ENCODE results near the gene PKIG. TPM values are rescaled to one million over a fixed set of nuclear protein-coding genes. Genes with fewer than 3 reads are reported as not detected.

Gene PKIG
- total and polyA plus RNA-seq, 12 donors = 43.9 to 225 (median 111) TPM

GRCh38 chr20:44648579-44648978 is 66.2 kb downstream of the PKIG start:
- Histone ChIP-seq H3K9me3 (replicated peaks in 1 of 3) (no peaks in the 10 kb centered on the region), H3K27ac (no peak overlapping the region), H3K27me3 (no peaks in the 10 kb centered on the region), H3K4me1 (replicated peaks in 1 of 2) (peaks cover 11 to 27% of the 10 kb centered on the region in 2 donors), H3K4me3 (no peak overlapping the region), H3K36me3 (replicated peaks in 1 of 2) (no peaks in the 10 kb centered on the region)
- no peak for TF ChIP-seq CTCF (IDR thresholded peaks at IDR 0.05)
- TF ChIP-seq POLR2A (IDR thresholded peaks at IDR 0.05) = no peak
- WGBS, 4 donors = 75 to 88% (median 84%) methylated on average over 6 to 7 of the region's 7 CpGs
- no peak for DNase-seq
- intact Hi-C loops (cut with DNase I) = no loop called here

GRCh38 chr20:44649126-44649525 is 66.7 kb downstream of the PKIG start:
- intact Hi-C loops (cut with DNase I) = no loop called here
- WGBS, 4 donors = 77 to 81% (median 79%) methylated on average over 3 of the region's 3 CpGs
- H3K4me1 ChIP-seq (replicated peaks in 1 of 2) = peaks cover 5 to 22% of the 10 kb centered on the region in 2 donors
- H3K36me3 ChIP-seq (replicated peaks in 1 of 2) = no peaks in the 10 kb centered on the region
- DNase-seq = no peak
- H3K27ac ChIP-seq = no peak overlapping the region
- no peaks in the 10 kb centered on the region for H3K9me3 ChIP-seq (replicated peaks in 1 of 3)
- no peak overlapping the region for H3K4me3 ChIP-seq
- TF ChIP-seq POLR2A (IDR thresholded peaks at IDR 0.05) (no peak), CTCF (IDR thresholded peaks at IDR 0.05) (no peak)
- H3K27me3 ChIP-seq = no peaks in the 10 kb centered on the region

- TF ChIP-seq POLR2A (IDR thresholded peaks at IDR 0.05) = no peak
- no peak for TF ChIP-seq CTCF (IDR thresholded peaks at IDR 0.05)
- H3K27ac ChIP-seq = no peak overlapping the region
- H3K4me1 ChIP-seq (replicated peaks in 1 of 2) = peaks cover 5 to 18% of the 10 kb centered on the region in 2 donors
Observed at GRCh38 chr20:44649976-44650375, 67.6 kb downstream of the PKIG start.

GRCh38 chr20:44650771-44651433 is 68.5 kb downstream of the PKIG start:
- intact Hi-C loops (cut with DNase I) = no loop called here
- no peak for TF ChIP-seq POLR2A (IDR thresholded peaks at IDR 0.05)
- no peak for TF ChIP-seq CTCF (IDR thresholded peaks at IDR 0.05)
- Histone ChIP-seq H3K9me3 (replicated peaks in 1 of 3) (no peaks in the 10 kb centered on the region), H3K4me3 (peak overlapping the region in 2 of 4 donors; percentile 93 to 98), H3K27ac (peak overlapping the region in 3 of 5 donors; percentile 52 to 90 (median 84)), H3K27me3 (no peaks in the 10 kb centered on the region), H3K36me3 (replicated peaks in 1 of 2) (no peaks in the 10 kb centered on the region), H3K4me1 (replicated peaks in 1 of 2) (peaks cover 5 to 18% of the 10 kb centered on the region in 2 donors)
- 34 to 55% (median 51%) methylated on average over 7 to 24 of the region's 24 CpGs for WGBS, 4 donors
- no peak for DNase-seq

More at GRCh38 chr20:44649976-44650375, 67.6 kb downstream of the PKIG start:
- WGBS, 4 donors = 76 to 86% (median 81%) methylated on average over 6 of the region's 6 CpGs
- intact Hi-C loops (cut with DNase I) = no loop called here
- Histone ChIP-seq H3K4me3 (no peak overlapping the region), H3K27me3 (no peaks in the 10 kb centered on the region), H3K36me3 (replicated peaks in 1 of 2) (no peaks in the 10 kb centered on the region), H3K9me3 (replicated peaks in 1 of 3) (no peaks in the 10 kb centered on the region)
- DNase-seq = no peak

Data from adrenal gland (tissue), 12 donors.